GM12865 (cell line): ENCODE results near the gene GJB5.

Source experiments
- DNase-seq: peaks from one replicate; pipeline ENCODE4 v3.0.0; 2010; ENCODE audit warnings: low read depth
- H3K4me3 ChIP-seq: 2 replicates; pipeline ENCODE4 v1.5.1; 2011; ENCODE audit warnings: mild to moderate bottlenecking, low read depth, low read length, control low read depth
- TF ChIP-seq, protein P1 (sequence below): IDR thresholded peaks from 2 replicates; pipeline ENCODE4 v1.5.1; 2011; ENCODE audit warnings: low read length, control low read depth, low read depth, inconsistent platforms; ENCODE audit not compliant: insufficient read depth; ENCODE audit errors: missing control alignments

Gene GJB5

DNA sequence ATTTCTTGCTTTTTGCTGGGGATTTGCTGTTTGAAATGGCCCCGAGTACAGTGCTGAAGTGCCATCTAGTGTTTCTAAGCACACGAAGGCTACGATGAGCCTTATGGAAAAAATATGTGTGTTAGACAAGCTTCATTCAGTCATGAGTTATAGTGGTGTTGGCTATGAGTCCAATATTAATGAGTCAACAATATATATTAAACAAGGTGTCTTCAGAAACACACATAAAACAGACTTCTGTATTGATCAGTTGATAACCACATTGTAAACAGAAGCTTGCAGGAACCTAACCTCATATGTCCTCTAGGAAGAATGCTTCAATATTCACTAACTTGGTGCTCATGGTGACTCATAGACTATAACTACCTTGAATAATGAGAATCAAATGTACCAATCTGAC is 1.7 kb upstream of the GJB5 start:
- TF ChIP-seq, protein P1, sequence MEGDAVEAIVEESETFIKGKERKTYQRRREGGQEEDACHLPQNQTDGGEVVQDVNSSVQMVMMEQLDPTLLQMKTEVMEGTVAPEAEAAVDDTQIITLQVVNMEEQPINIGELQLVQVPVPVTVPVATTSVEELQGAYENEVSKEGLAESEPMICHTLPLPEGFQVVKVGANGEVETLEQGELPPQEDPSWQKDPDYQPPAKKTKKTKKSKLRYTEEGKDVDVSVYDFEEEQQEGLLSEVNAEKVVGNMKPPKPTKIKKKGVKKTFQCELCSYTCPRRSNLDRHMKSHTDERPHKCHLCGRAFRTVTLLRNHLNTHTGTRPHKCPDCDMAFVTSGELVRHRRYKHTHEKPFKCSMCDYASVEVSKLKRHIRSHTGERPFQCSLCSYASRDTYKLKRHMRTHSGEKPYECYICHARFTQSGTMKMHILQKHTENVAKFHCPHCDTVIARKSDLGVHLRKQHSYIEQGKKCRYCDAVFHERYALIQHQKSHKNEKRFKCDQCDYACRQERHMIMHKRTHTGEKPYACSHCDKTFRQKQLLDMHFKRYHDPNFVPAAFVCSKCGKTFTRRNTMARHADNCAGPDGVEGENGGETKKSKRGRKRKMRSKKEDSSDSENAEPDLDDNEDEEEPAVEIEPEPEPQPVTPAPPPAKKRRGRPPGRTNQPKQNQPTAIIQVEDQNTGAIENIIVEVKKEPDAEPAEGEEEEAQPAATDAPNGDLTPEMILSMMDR, result no peak
- DNase-seq, result no peak
- no peak overlapping the region for H3K4me3 ChIP-seq

GRCh38 chr1:34755961-34756360 is 1.1 kb downstream of the GJB5 start:
- TF ChIP-seq, protein P1, result no peak
- DNase-seq, result no peak
- no peak overlapping the region for H3K4me3 ChIP-seq

DNA sequence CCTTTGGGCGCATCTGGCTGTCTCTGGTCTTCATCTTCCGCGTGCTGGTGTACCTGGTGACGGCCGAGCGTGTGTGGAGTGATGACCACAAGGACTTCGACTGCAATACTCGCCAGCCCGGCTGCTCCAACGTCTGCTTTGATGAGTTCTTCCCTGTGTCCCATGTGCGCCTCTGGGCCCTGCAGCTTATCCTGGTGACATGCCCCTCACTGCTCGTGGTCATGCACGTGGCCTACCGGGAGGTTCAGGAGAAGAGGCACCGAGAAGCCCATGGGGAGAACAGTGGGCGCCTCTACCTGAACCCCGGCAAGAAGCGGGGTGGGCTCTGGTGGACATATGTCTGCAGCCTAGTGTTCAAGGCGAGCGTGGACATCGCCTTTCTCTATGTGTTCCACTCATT is 2.5 kb downstream of the GJB5 start:
- no peak overlapping the region for H3K4me3 ChIP-seq
- no peak for DNase-seq
- TF ChIP-seq, protein P1, result no peak

DNA sequence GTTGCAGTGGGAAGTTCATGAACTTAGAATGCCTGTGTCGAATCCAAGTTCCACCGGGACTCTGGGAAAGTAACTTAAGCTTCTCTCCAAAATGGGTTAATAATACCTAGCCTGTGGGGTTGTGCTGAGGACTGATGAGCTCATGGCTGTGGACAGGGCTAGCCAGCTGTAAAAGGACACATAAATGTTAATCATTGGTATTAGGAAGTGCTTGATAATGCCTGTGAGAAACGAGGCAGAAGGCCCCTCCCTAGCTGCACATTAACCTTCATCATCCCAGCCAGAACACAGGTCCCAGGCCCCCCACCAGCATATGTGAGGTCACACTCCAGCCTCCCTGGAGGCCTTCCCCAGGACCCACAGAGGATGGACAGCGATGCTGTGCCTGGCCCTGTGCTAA is 3.9 kb downstream of the GJB5 start:
- no peak overlapping the region for H3K4me3 ChIP-seq
- DNase-seq, result no peak
- TF ChIP-seq, protein P1, result no peak

DNA sequence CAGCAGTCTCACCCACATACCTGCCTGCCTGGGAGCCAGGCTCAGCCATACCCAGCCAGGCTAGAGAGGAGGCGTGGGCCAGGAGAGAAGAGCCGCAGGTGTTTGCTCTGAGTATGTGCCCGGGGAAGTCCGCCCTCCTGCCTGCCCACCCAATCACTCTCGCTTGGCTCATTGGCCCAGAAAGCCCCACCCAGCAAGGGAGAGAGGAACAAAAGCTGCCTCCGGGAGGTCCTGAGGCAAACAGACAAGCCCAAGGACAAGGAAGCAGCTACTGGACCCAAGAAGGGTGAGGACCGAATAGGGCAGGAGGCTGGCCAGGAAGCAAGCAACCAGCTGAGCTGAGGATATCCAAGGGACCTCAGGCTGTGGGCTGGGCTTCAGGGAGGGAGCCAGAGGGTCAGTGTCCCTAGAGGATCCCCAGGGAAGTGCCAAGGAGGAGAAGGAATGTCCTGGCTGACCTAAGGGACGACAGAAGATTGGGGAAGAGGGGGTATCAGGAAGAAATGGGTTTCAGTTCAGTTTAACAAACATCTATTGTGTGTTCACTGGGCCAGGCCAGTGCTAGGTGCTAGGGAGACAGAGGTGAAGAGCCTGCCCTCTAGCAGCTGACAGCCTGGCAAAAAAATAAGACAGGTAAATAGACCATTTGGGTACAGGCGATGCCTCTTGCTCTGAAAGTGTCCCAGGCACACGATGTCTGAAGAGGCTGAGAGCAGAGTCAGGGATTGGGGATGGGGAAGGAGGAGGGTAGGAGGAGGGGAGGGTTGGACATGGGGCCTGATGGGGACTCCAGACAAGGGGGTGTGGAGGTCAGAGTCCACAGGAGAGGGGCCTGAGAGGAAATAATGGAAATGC is 4.9 kb downstream of the GJB5 start, which contains the start of gene GJB4:
Gene GJB4, plus strand, starts transcription at position 238 of the 855 bp plus-strand sequence. CDS start 1,515 bp downstream, outside the sequence.
- TF ChIP-seq, protein P1, result no peak
- H3K4me3 ChIP-seq, result no peak within 1 kb of the TSS
- no peak for DNase-seq

DNA sequence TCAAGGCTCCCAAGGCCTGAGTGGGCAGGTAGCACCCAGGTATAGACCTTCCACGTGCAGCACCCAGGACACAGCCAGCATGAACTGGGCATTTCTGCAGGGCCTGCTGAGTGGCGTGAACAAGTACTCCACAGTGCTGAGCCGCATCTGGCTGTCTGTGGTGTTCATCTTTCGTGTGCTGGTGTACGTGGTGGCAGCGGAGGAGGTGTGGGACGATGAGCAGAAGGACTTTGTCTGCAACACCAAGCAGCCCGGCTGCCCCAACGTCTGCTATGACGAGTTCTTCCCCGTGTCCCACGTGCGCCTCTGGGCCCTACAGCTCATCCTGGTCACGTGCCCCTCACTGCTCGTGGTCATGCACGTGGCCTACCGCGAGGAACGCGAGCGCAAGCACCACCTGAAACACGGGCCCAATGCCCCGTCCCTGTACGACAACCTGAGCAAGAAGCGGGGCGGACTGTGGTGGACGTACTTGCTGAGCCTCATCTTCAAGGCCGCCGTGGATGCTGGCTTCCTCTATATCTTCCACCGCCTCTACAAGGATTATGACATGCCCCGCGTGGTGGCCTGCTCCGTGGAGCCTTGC is 6.4 kb downstream of the GJB5 start:
- DNase-seq, result no peak
- TF ChIP-seq, protein P1, result no peak
- no peak overlapping the region for H3K4me3 ChIP-seq
